GM19025 (cell line): ENCODE results near the gene SRR.
"Not testable (repeated sequence)": the region's sequence is repeated elsewhere in the genome, so short reads cannot be mapped to it uniquely, and the experiment has no call there.

Source experiments
- ATAC-seq: cut with Tn5 transposase; IDR thresholded peaks from one replicate; pipeline ENCODE4 v1.9.1; 2021; ENCODE audit warnings: mild to moderate bottlenecking, low read depth, moderate library complexity; ENCODE audit not compliant: unreplicated experiment

SRR gene

DNA sequence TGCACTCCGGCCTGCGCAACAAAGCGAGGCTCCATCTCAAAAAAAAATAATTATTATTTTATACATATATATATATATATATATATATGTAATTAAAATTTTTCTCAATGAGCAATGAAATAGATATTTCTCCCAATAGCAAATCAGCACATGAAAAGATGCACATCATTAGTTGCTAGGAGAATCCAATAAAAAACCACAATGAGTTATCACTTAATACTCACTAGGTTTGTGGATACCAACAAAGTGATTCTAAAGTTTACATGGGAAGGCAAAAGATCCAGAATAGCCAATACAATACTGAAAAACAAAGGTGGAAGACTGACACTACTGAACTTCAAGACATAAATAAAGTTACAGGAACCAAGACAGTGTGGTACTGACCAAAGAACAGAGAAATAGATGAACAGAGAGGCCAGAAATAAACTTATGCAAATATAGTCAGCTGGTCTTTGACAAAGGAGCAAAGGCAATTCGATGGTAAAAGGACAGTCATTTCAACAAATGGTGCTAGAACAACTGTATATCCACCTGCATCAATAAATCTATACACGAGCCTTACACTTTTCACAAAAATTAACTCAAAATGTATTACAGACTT lies 13.8 kb upstream of the SRR start:
- ATAC-seq = no peak

DNA sequence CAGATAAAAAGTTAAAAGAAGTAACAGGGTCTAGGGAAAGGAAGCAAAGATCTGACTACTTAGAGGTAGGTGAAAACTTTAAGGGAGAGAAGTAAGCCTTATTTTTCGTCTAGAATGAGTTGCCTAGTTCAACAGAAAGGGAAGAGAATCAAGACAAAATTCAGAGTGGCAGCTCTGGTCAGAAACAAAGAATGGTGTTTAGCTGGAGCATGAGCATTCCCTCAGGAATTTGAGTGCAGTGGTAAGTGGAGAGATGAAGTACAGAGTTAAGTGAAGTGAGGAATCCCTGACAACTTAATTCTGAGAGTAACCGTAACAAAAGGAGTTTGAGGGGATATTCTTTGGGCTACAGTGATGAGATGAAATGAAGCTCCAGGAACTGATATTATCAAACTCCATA lies 11.7 kb upstream of the SRR start:
- no peak for ATAC-seq

DNA sequence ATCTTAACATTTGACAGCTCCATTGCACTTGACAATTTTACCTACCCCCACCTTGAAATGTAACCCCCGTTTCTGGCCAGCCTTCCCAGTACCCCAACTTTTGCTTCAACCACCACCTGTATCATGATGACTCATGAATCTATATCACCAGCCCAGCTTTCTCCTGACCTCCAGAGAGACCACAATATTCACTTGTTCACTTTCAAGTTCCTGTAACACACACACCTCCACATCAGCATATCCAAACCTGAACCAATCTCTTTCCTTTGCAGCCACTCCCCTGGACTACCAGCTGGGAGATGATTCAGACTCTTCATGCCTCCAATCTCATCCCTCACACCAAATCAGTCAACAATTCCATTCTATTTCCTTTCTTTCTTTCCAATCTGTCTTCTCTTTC lies 8.2 kb upstream of the SRR start:
- ATAC-seq = no peak

DNA sequence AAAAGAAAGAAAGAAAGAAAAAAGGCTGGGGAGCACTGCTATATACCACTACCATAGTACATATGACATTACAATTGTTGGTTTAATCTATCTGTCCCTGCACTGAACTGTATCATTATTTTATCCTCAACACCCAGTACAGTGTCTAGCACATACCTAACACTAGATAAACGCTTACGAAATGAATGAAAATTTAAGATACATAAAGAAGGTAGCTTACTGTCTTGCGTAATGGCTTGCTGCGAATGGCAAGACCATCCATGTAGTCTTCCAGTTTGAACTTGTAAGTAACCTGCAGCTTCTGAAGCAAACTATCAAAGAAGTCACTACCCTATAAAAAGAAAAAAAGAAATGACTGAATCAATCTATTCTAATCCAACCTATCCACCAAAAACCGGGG lies 6.7 kb upstream of the SRR start:
- ATAC-seq = no peak

DNA sequence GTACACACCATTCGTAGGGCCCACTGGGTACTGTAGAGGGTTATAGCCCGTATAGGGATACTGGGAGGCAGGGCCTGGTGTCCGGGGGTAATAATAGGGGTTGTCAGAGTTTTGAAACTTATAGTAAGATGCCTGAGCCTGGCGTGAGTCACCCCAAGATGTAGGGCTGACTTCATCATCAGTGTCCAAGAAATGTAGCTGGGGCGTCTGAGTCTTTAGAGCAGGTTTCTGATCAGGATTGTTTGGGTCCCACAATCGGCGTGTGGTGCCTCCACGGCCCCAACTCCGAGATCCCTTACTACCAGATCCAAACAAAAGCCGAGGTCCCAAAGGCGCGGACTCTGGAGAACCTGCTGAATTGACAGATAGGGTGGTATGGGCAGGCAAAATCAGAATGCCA lies 4.6 kb upstream of the SRR start:
- no peak for ATAC-seq

DNA sequence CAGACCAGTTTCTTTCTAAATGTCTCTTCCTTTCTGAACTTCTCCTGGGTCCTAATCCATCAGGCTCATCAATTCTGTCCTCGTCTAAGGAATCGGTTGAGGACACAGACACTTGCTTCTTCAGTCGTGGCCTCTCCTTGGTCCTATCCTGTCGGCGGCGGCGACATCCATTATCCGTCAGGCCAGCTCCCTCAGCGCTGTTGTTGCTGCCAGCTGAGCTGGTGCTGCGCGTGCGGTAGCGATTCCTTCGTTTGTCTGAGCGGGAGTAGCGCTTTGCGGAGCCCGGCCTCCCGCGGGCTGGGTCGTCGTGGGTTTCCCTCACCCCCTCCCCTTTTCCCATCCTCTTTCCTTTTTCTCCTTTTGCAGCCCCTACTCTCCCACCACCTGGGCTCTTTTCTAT lies 4.0 kb upstream of the SRR start:
- ATAC-seq = no peak

DNA sequence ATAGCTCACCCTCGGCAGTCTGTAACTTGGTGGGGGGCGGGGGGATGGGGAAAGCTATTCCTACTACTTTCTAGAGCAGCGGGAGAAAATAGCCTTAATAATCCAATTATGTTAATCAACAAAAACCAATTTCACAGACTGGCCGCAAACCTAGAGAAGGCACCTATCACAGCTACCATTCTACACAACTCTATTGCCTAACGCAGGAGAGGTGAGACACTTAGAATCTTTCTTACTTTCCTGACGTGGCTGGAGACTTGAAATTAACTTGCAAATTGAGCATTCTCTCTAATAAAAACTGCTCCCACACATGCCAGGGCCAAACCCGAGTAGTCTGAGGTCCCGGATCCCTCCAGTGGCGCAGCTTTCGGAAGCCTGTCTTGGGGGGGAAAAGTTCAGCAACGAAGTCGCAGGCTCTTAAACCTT lies 959 bp upstream of the SRR start:
- no peak for ATAC-seq

DNA sequence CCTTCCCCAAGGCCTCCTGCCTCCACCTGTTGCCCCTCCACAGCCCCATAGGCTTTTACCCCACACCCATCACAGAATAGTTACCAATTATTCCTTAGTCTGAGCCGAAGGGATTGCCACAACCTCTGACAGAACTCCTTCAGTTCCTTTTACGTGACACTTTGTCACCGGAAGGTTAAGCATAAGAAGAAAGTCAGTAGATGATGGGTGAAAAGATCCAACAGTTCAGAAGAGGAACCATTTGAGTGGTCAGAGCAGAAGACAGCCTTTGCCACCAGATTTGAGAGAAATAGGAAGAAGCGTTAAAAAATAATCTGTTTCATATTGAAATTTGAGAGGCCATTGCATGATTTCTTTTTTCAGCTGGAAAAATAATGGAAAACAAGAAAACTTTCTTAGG lies 1.2 kb downstream of the SRR start:
- no peak for ATAC-seq

DNA sequence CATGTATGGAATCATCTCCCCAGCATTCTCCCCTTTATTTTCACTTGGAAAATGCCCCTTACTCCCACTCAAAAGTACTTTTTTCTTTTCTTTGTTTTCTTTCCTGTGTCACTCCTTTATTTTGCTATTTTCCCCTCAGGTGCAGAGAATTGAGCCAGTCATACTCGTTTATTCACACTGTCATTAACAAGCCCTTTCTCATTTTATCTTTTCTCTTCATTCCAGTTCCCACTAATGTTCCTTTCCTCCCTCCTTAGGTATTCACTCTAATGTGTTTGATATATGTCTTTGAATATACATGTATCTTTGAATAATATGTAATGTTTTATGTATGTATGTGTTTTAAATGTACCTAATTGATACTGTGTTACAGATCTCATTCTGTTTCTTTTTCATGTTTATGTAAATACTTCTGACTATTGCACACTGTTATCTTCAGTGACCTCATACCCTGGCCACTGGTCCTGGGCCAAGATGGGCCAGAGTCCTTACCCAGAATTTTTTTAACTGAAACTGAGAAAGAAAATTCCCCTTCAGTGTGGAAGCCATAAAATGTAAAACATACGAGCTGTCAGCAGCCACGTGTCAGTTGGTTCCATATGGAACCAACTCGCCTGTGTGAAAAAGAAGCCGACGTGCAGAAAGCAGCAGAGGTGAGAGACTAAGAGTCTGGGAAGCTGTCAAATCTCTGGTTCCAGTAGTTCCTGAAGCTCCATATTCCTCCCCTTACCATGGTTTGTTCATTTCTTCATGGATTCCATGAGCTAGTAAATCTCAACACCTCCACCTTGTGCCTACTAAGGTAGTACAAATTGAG lies 5.8 kb downstream of the SRR start:
- ATAC-seq = no peak

DNA sequence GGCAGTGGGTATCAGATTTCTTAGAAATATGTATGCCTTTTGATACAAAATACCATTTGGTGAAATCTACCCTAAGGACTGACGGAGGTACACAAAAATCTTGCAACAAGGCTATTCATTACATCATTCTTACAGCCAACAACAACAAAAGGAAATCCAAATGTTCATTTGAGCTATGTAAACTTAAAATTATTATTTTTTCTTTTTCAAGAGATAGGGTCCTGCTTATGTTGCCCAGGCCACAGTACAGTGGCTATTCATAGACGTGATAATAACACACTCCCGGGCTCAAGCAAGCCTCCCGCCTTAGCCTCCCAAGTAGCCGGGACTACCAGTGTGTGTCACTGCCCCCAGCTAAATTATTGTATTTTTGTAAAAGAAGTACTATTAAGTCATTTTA lies 9.0 kb downstream of the SRR start:
- ATAC-seq = no peak

DNA sequence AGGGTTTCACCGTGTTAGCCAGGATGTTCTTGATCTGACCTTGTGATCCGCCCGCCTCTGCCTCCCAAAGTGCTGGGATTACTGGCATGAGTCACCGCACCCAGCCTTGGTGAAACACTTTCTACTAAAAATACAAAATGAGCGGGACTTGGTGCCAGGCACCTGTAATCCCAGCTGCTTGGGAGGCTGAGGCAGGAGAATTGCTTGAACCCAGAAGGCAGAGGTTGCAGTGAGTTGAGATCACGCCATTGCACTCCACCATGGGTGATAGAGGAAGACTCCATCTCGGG lies 13.1 kb downstream of the SRR start:
- ATAC-seq = not testable (repeated sequence)

DNA sequence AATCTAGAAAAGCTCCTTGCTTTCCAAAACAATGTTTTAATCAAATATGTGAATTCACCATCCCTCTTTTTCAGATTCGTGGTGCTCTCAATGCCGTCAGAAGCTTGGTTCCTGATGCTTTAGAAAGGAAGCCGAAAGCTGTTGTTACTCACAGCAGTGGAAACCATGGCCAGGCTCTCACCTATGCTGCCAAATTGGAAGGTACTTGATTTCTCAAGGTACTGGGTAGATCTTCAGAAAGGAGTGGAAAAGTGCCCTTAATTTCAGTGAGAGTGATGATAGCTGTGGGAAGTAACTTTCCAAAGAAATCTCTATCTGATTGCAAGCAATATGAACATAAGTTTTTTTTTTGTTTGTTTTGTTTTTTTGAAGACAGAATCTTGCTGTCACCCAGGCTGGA lies 14.0 kb downstream of the SRR start:
- ATAC-seq = no peak

DNA sequence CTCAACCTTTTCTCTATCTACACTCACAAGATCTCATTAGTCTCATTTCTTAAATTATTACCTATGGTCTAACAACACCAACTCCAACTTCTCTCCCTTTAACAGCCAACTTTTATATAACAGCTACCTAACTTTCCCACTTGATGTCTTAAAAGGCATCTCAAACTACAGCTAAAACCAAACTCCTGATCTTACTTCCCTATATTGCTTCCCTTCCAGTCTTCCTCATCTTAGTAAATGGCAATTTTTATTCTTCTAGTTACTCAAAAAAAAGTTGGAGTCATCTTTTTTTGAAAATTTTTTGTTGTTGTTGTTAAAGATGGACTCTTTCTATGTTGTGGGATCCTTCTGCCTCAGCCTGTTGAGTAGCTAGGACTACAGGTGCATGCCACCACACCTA lies 15.3 kb downstream of the SRR start:
- ATAC-seq = no peak

DNA sequence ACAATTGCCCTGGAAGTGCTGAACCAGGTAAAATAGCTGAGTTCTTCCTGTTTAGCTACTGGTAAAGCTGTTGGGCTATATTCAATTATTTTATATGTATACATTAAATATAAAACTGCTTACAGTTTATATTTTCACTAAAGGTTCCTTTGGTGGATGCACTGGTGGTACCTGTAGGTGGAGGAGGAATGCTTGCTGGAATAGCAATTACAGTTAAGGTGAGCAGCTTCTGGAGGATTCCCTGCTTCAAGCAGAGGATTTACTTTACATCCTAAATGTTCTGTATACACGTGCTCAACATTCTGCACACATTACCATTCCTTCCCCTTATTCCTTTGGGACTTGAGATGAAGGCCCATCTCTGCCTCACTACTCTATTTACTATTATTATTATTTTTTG lies 17.6 kb downstream of the SRR start:
- ATAC-seq = no peak

DNA sequence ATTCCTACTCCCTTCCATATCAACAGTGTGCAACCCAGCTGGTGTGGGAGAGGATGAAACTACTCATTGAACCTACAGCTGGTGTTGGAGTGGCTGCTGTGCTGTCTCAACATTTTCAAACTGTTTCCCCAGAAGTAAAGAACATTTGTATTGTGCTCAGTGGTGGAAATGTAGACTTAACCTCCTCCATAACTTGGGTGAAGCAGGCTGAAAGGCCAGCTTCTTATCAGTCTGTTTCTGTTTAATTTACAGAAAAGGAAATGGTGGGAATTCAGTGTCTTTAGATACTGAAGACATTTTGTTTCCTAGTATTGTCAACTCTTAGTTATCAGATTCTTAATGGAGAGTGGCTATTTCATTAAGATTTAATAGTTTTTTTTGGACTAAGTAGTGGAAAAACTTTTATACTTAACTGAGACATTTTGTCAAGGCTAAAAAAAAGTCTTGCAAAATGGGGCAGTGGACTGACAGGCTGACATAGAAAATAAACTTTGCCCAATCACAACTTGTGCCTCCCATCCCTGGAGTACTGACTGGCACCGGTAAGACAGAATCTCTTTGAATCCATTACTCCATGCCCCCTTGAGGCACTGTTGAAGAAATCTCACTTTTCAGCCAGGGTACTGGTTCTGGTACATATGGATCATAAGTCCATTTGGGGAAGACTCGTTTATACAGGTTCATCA lies 20.0 kb downstream of the SRR start:
- ATAC-seq = no peak

DNA sequence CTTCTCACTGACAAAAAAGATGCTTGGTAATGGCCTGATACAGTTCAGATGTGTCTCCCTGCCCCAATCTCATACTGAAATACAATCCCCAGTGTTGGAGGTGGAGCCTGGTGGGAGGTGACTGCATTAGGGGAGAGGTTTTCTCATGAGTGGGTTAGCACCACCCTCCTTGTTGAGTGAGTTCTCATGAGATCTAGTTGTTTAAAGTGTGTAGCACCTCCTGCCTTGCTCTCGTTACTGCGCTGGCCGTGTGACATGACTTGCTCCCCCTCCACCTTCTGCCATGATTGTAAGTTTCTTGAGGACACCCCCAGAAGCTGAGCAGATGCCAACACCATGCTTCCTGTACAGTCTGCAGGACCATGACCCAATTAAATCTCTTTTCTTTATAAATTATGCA lies 27.6 kb downstream of the SRR start:
- no peak for ATAC-seq

DNA sequence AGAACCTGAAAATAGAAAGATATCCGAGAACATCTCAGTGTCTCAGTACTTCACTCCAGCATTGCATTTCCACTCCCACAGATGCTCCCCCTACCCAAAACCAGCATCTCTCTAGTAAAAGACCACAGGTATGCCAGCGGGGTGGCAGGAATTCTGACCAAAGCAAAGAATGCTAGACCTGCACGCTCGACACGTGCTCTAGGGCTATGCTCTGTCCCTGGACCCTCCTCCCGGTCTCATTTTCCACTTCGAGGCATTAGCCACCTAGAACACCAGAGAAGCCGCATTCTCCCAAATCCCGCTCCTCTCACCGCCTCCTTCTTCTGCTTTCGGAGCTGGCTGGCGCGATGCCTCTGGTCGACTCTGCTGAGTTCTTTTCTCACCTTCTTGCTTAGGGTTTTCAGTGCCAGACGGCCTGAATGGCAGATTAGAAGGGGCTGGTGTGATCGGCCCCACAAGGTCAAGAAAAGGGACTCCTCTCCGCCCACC lies 32.0 kb downstream of the SRR start:
- ATAC-seq = no peak

DNA sequence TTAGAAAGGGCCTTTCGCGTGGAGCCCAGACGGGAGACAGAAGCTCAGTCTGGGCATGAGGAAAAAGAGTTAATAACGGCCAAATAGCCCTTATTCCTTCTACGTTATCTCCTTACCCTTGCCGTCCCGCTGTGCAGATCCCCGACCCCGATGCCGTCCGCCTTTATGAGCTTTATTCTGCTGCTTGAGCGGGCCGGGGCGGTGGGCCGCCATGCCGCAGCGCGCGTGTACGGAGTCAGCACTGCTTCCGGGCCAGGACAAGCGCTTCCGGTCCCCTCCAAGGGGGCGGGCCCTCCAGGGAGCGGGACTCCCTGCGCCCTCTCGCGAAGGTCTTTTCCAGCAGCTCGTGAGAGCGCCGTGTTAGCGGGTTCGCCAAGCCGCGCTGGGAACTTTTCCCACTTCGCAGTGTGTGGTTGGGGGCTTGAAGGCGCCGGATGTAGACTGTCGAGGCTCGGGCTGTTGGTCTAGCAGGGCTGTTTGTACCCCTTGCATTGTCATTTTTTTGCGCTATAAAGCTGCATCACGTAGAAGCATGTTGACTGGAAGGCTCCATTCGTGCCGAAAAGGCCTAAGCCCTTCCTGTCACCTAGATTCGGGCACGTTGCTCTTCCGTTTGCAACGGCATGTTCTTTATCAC lies 32.6 kb downstream of the SRR start, which contains the start of gene TSR1:
TSS of gene TSR1 (minus strand) at position 243 of the 637 bp plus-strand sequence. CDS start at position 213, 30 bp downstream.
- peak; percentile 75 for ATAC-seq

DNA sequence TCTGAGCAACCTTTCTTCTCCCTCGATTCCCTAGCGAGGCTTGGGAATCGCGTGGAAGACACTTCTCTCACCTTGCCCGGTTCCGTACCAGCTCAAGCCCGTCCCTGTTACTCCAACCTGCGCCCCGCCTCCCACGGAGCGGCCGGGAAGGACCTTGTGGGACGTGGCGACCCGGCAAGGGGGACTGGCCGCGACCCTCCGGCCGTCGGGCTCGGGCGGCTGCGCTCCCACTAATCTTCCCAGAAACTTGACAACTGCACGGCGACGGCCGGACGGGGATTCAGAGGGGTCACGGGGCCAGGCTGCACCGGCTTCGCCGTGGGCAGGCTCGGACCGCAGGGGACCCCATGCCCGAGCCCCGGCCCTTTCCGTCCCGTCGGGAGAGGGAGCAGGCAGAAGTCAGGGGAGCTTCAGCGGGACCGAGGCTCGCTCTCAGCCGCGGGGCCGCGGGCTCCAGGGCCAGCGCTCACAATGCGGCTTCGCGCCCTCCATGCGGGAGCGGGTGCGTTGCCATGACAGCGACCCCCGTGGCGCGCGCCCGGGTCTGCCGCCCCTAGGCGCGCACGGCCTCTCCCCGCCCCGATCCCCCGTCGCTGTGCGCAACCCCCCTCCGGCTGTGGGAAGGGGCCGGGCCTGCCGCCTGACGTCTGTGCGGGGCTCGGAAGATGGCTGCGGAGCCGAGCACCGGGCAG lies 33.2 kb downstream of the SRR start, which contains the start of gene SGSM2:
TSS of gene SGSM2 (plus strand) at position 650 of the 692 bp plus-strand sequence. CDS start 188 bp downstream, outside the sequence.
- ATAC-seq = peak; percentile 25

DNA sequence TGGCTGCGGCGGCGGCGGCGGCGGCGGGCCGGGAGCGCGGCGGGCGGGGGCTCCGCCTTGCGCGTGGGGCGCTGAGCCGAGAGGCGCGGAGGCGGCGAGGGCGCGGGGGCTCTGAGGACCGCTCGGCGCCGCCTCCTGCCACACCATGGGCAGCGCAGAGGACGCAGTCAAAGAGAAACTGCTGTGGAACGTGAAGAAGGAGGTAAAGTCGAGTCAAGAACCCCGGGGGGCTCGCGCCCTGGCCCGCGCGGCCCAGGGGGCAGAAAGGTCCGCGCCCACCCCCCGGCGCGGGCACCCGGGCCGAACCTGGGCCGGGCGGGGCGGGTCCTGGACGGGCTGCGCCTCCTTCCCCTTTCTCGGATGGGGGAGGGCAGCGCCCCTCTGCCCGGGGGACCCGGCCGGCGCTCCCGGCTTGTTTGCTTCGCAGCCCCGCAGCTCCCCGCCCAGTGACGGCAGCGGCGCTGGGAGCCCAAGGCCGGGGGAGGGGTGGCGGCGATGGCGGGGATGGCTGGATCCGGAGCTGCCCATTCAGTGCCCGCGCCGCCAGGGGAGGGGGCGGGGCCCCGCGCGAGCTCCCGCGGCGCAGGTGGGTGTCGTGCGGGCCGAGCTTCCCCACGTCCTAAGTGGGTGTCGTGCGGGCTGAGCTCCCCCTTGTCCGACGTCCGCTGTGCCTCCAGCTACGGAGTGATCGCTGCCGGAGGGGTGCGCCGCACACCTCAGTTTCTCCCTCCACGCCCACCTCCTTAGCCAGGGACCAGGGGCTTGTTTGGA lies 34.0 kb downstream of the SRR start:
- peak; percentile 29 for ATAC-seq
